GM18526 (cell line): ENCODE results near the gene FECH.

ENCODE experiments used
- POLR2A ChIP-seq: IDR thresholded peaks from 3 replicates; pipeline ENCODE4 v1.6.1; 2011; ENCODE audit not compliant: insufficient read length; ENCODE audit errors: extremely low read depth

Gene FECH

DNA sequence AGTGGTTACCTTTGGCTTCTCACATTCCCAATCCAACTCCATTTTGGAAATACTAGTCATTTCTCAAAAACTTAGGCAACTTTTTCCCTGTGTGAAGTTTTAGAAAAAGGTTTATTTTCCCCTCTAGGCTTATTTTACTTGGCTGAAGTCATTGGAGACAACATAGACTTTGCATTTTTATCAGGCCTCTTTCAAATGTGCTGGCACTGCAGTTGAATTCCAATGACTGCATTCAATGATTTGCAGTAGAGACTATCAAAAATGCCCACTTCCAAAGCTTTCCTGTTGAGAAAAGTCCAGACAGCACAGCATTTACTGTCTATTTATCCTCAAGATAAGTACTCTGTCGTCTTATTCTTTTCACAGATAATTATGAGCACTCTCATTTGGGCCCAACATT is 81.3 kb downstream of the FECH start:
- TF ChIP-seq POLR2A: no peak

DNA sequence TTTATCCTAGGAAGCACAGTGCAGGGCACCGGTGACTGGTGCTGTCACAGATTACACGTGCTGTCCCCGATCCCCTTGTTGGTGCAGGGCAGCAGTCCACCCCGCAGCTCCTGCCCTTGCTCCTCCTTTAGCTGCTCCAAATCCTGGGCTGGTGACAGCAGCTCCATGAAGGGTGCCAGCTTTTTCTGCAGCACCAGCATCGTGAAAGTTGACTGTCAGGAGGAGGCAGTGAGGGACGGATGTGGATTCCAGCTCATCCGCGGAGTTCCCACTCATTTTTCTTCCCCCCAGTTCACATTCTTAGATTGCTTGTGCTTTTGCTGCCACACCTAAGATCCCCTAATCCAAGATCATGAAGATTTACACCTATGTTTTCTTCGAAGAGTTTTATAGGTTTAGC is 83.9 kb downstream of the FECH start:
- TF ChIP-seq POLR2A: no peak

DNA sequence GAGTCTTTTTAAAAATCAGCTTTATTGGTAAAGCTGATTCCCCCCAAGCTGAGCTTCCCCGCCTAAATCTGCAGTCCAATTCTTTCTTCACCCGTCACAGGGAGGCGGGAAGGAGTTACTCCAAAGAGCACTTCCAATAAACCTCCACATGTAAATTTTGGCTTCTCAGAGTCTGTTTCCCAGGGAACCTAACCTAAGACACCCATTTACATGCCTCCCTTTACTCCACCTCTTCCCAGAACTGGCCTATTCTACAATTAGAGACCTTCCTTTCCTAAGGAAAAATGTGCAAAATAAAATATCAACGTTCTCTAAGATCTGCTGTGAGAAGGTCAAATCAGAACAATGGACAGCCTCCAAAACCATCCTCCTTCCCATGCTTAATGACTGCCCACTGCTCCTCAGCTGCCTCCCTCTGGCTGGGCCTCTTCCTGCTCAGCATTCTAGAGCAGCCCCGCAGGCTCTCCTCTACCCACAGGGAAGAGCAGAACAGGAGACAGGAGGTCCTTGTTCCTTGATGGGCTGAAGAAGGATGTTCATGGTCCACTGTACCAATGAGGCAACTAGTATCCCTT is 87.7 kb downstream of the FECH start:
- no peak for TF ChIP-seq POLR2A
